Sigmoid colon (tissue), 7 donors: ENCODE measurements around the gene TBX4. TPM values are rescaled to one million over a fixed set of nuclear protein-coding genes. Genes with fewer than 3 reads are reported as not detected.

ENCODE experiments used
- DNase-seq: peaks from one replicate; pipeline ENCODE4 v3.0.0-alpha.2; 2019
- H3K27ac ChIP-seq, 4 donors: fragments of 200-600 bp; sonication (generic); one replicate each; pipeline ENCODE4 v1.5.1; 2016 to 2019; ENCODE audit warnings: mild to moderate bottlenecking in 1 of 4
- H3K27me3 ChIP-seq, 3 donors: fragments of 200-600 bp; sonication (generic); one replicate each; pipeline ENCODE4 v1.5.1; 2019; ENCODE audit warnings: mild to moderate bottlenecking in 1 of 3
- H3K36me3 ChIP-seq, 4 donors: fragments of 200-600 bp; sonication (generic); one replicate each; pipeline ENCODE4 v1.5.1; 2016 to 2019
- H3K4me1 ChIP-seq, 4 donors: fragments of 200-600 bp; sonication (generic); one replicate each; pipeline ENCODE4 v1.5.1; 2017 to 2019
- H3K4me3 ChIP-seq, 4 donors: fragments of 200-600 bp; sonication (generic); one replicate each; pipeline ENCODE4 v1.5.1; 2017 to 2019; ENCODE audit warnings: mild to moderate bottlenecking in 2 of 4, moderate library complexity in 1 of 4
- H3K9me3 ChIP-seq, 4 donors: fragments of 200-600 bp in 3 of 4; sonication (generic) in 3 of 4; one replicate each; pipeline versions ENCODE4 v1.5.1 to v1.6.1; 2013 to 2019
- CTCF ChIP-seq, 4 experiments: fragments of 450-650 bp in 3 of 4; fragments of 200-600 bp in 1 of 4; IDR thresholded peaks; one replicate each; pipeline ENCODE4 v1.5.1; 2016 to 2019; ENCODE audit warnings: antibody characterized with exemption in 4 of 4, mild to moderate bottlenecking in 3 of 4, moderate library complexity in 2 of 4
- EP300 ChIP-seq, 4 donors: sonication (generic); formaldehyde crosslinking; IDR thresholded peaks; one replicate each; pipeline ENCODE4 v1.6.1; 2017; ENCODE audit warnings: antibody characterized with exemption in 4 of 4
- POLR2A ChIP-seq, 2 donors: fragments of 450-650 bp; IDR thresholded peaks; one replicate each; pipeline ENCODE4 v1.6.1; 2016; ENCODE audit warnings: antibody characterized with exemption in 2 of 2, mild to moderate bottlenecking in 2 of 2, moderate library complexity in 2 of 2
- POLR2AphosphoS5 ChIP-seq, 4 donors: sonication (generic); formaldehyde crosslinking; IDR thresholded peaks; one replicate each; pipeline ENCODE4 v1.6.1; 2017; ENCODE audit warnings: antibody characterized with exemption in 4 of 4
- WGBS, 2 donors: extraction: QIAGEN DNeasy Blood & Tissue Kit; methylation state at CpG; one replicate each; pipeline ENCODE4 v1.1.7; 2013; 5-methylcytosine and 5-hydroxymethylcytosine counted together
- intact Hi-C: fragments of 100-400 bp; cut with DNase I; formaldehyde crosslinking; loops from one replicate; pipeline ENCODE4 v1.15.1; 2023
- polyA plus RNA-seq, 3 donors: library from polyadenylated mRNA; stranded (reverse); fragments of 200-250 nt; gene quantifications; one replicate each; pipeline ENCODE4 v1.2.3, GENCODE V29; 2013
- total RNA-seq, 4 donors: library from RNA; depleted of rRNA; stranded (reverse); fragments of >200 nt; gene quantifications; one replicate each; pipeline ENCODE4 v1.1.0, GENCODE V29; 2016
- donor health status: healthy with polysubstance abuse.
- donor health status: Bipolar disorder and iron deficiency.
- donor health status: healthy.

Gene TBX4
- total and polyA plus RNA-seq, 7 donors: not detected

- 85 to 87% methylated on average over 21 of the region's 21 CpGs for WGBS, 2 donors
- Histone ChIP-seq H3K4me1 (peaks cover 0 to 13% (median 6%) of the 10 kb centered on the region in 4 donors), H3K27ac (no peak overlapping the region), H3K27me3 (peaks cover 11 to 49% (median 42%) of the 10 kb centered on the region in 3 donors), H3K4me3 (no peak overlapping the region), H3K36me3 (no peaks in the 10 kb centered on the region), H3K9me3 (no peaks in the 10 kb centered on the region)
- intact Hi-C loops: no loop called here
- no peak for TF ChIP-seq EP300 (IDR thresholded peaks at IDR 0.05)
- no peak for TF ChIP-seq CTCF (IDR thresholded peaks at IDR 0.05)
- no peak for TF ChIP-seq POLR2A (IDR thresholded peaks at IDR 0.05)
- TF ChIP-seq POLR2AphosphoS5 (IDR thresholded peaks at IDR 0.05): no peak
- peak; percentile 48 for DNase-seq
Observed at GRCh38 chr17:61464130-61464842, 12.1 kb downstream of the TBX4 start.

GRCh38 chr17:61464843-61465180 lies 12.6 kb downstream of the TBX4 start:
- Histone ChIP-seq H3K36me3 (no peaks in the 10 kb centered on the region), H3K4me3 (no peak overlapping the region), H3K9me3 (no peaks in the 10 kb centered on the region), H3K4me1 (peaks cover 0 to 13% (median 6%) of the 10 kb centered on the region in 4 donors), H3K27me3 (peaks cover 10 to 43% (median 38%) of the 10 kb centered on the region in 3 donors), H3K27ac (no peak overlapping the region)
- no peak for TF ChIP-seq EP300 (IDR thresholded peaks at IDR 0.05)
- no peak for TF ChIP-seq POLR2A (IDR thresholded peaks at IDR 0.05)
- TF ChIP-seq POLR2AphosphoS5 (IDR thresholded peaks at IDR 0.05): no peak
- TF ChIP-seq CTCF (IDR thresholded peaks at IDR 0.05): no peak
- intact Hi-C loops: no loop called here
- no peak for DNase-seq
- 72 to 85% methylated on average over 3 of the region's 3 CpGs for WGBS, 2 donors

GRCh38 chr17:61465550-61466237 lies 13.5 kb downstream of the TBX4 start:
- DNase-seq: peak; percentile 36
- TF ChIP-seq POLR2AphosphoS5 (IDR thresholded peaks at IDR 0.05) (no peak), POLR2A (IDR thresholded peaks at IDR 0.05) (no peak), CTCF (IDR thresholded peaks at IDR 0.05) (no peak), EP300 (IDR thresholded peaks at IDR 0.05) (no peak)
- 85 to 86% methylated on average over 17 of the region's 17 CpGs for WGBS, 2 donors
- Histone ChIP-seq H3K9me3 (no peaks in the 10 kb centered on the region), H3K4me1 (peaks cover 0 to 13% (median 6%) of the 10 kb centered on the region in 4 donors), H3K36me3 (no peaks in the 10 kb centered on the region), H3K27me3 (peaks cover 10 to 35% (median 30%) of the 10 kb centered on the region in 3 donors), H3K4me3 (no peak overlapping the region), H3K27ac (no peak overlapping the region)
- intact Hi-C loops: no loop called here

- Histone ChIP-seq H3K4me1 (peaks cover 0 to 13% (median 6%) of the 10 kb centered on the region in 4 donors), H3K36me3 (no peaks in the 10 kb centered on the region), H3K27me3 (peaks cover 10 to 29% (median 24%) of the 10 kb centered on the region in 3 donors), H3K27ac (no peak overlapping the region), H3K4me3 (no peak overlapping the region), H3K9me3 (no peaks in the 10 kb centered on the region)
- DNase-seq: peak; percentile 5
- TF ChIP-seq POLR2A (IDR thresholded peaks at IDR 0.05) (no peak), CTCF (IDR thresholded peaks at IDR 0.05) (no peak), EP300 (IDR thresholded peaks at IDR 0.05) (no peak), POLR2AphosphoS5 (IDR thresholded peaks at IDR 0.05) (no peak)
- intact Hi-C loops: no loop called here
- WGBS, 2 donors: 89 to 90% methylated on average over 7 of the region's 7 CpGs
Observed at GRCh38 chr17:61466246-61466645, 14.0 kb downstream of the TBX4 start.
